ENCODE measurements around the gene CACFD1. TPM values are rescaled to one million over a fixed set of nuclear protein-coding genes. Genes with fewer than 3 reads are reported as not detected.
A peak's percentile ranks its signal among the peaks of the same experiment; 100 is the strongest.

Gene CACFD1
- total RNA-seq (2014; rRNA removed; shearing (Covaris generic)) = 14.9 and 17.2 TPM in 2 replicates
- 16.7 and 19.2 TPM in 2 replicates for total RNA-seq (2022)
- percentile 47 among the genes with signal in this experiment for Bru-seq, nascent RNA
- BruChase-seq, experiment 1, labeled RNA remaining after a 6-hour chase = percentile 47 among the genes with signal in this experiment
- BruChase-seq, experiment 2, labeled RNA remaining after a 2-hour chase = percentile 53 among the genes with signal in this experiment
- long read RNA-seq, transcript CACFD1-202 (5 exons, 2,794 nt) = major isoform, 18 of 39 reads
- long read RNA-seq, transcript CACFD1-201 (4 exons, 2,688 nt) = minor isoform, 5 of 39 reads
- long read RNA-seq, partial matches to known transcripts = 2 of 39 reads
- long read RNA-seq, other reads (novel, unspliced or antisense) = 13 of 39 reads

GRCh38 chr9:133459476-133460404, at the start of gene CACFD1:
CACFD1 (plus strand) TSS chr9:133459978; CDS start chr9:133460067, 89 bp downstream.
- ChIA-PET POLR2A (interaction anchor here (0.7 to 1.4 kb wide), 11 partner anchors 16 to 1711 kb away, joined by 3 to 6 read pairs (median 4); partner anchors contain the start of gene REXO4), CTCF (ENCODE audit: unreplicated experiment) (interaction anchor here (0.6 to 1.7 kb wide), 5 partner anchors 20 to 384 kb away, joined by 3 to 8 read pairs (median 3); partner anchors contain the start of gene SLC2A6)
- peak within 1 kb of the TSS; percentile 73 for H2AFZ ChIP-seq (ENCODE audit: low read length)
- H3K79me2 ChIP-seq (ENCODE audit: insufficient read depth, low read depth, low read length) = no peaks in the 10 kb centered on the region
- TF ChIP-seq CTCF (conservative IDR thresholded peaks at IDR 0.05; ENCODE audit: low read length) = no peak
- H3K4me2 ChIP-seq (ENCODE audit: low read length) = peak within 1 kb of the TSS; percentile 93
- H3K9me3 ChIP-seq (ENCODE audit: low read length) = no peaks in the 10 kb centered on the region
- H4K20me1 ChIP-seq (ENCODE audit: insufficient read depth, low read length) = no peaks in the 10 kb centered on the region
- peak within 1 kb of the TSS; percentile 77 for H3K27ac ChIP-seq (ENCODE audit: low read depth, low read length, poor library complexity, severe bottlenecking)
- H3K36me3 ChIP-seq (ENCODE audit: insufficient read depth, low read length) = no peaks in the 10 kb centered on the region
- peak; percentile 96 for DNase-seq (ENCODE audit: low spot score)
- BruUV-seq (replicated peaks) = no TSS peak
- H3K4me1 ChIP-seq (ENCODE audit: insufficient read depth, low read length, poor library complexity, severe bottlenecking) = peaks cover 51% of the 10 kb centered on the region
- peak within 1 kb of the TSS; percentile 74 for H3K4me3 ChIP-seq (ENCODE audit: low read depth, low read length, poor library complexity, severe bottlenecking)
- H3K9me2 ChIP-seq (ENCODE audit: insufficient read depth, low read length) = no peaks in the 10 kb centered on the region
- intact Hi-C loops (cut with micrococcal nuclease; ENCODE audit: unreplicated experiment) = loop anchor here (1.0 to 5.0 kb wide), 3 partner anchors 19 to 102 kb away; partner anchors contain the start of genes REXO4, SURF1 and SURF2

- H2AFZ ChIP-seq (ENCODE audit: low read length) = no peak overlapping the region
- BruUV-seq (replicated peaks) = no TSS peak
- TF ChIP-seq CTCF (conservative IDR thresholded peaks at IDR 0.05; ENCODE audit: low read length) = no peak
- TF ChIP-seq EZH2phosphoT487 (IDR thresholded peaks at IDR 0.05; ENCODE audit: borderline replicate concordance, low read depth, low read length) = no peak
- H3K9me3 ChIP-seq (ENCODE audit: low read length) = no peaks in the 10 kb centered on the region
- intact Hi-C loops (cut with micrococcal nuclease; ENCODE audit: unreplicated experiment) = loop anchor here (5.0 kb wide), 1 partner anchor 68 kb away; the partner anchor contains the start of genes MED22 and RPL7A
- POLR2A ChIA-PET = no interaction called here
- CTCF ChIA-PET (ENCODE audit: unreplicated experiment) = no interaction called here
- no peak overlapping the region for H3K27ac ChIP-seq (ENCODE audit: low read depth, low read length, poor library complexity, severe bottlenecking)
- peaks cover 62% of the 10 kb centered on the region for H3K36me3 ChIP-seq (ENCODE audit: insufficient read depth, low read length)
- H3K79me2 ChIP-seq (ENCODE audit: insufficient read depth, low read depth, low read length) = peaks cover 50% of the 10 kb centered on the region
- H3K4me2 ChIP-seq (ENCODE audit: low read length) = peak overlapping the region; percentile 91
- H3K4me1 ChIP-seq (ENCODE audit: insufficient read depth, low read length, poor library complexity, severe bottlenecking) = peaks cover 33% of the 10 kb centered on the region
- no peaks in the 10 kb centered on the region for H3K9me2 ChIP-seq (ENCODE audit: insufficient read depth, low read length)
- peak overlapping the region; percentile 88 for H3K4me3 ChIP-seq (ENCODE audit: low read depth, low read length, poor library complexity, severe bottlenecking)
- 0 out of 2 replicates have a peak, but pooled peaks cover 5% of the 10 kb centered on the region for H4K20me1 ChIP-seq (ENCODE audit: insufficient read depth, low read length)
- no peak for DNase-seq (ENCODE audit: low spot score)
These were observed 44.6 kb upstream of the CACFD1 start for GRCh38 chr9:133415170-133415569.

All from OCI-LY7 (cell line).